ENCODE measurements around the gene RNF123. TPM values are rescaled to one million over a fixed set of nuclear protein-coding genes. Genes with fewer than 3 reads are reported as not detected.

Gene RNF123
- total and polyA plus RNA-seq, 4 donors: 34.3 to 104 (median 40.2) TPM

GRCh38 chr3:49671291-49672288 lies 17.8 kb upstream of the RNF123 start (continued):
- TF ChIP-seq REST (IDR thresholded peaks at IDR 0.05) (peak; percentile 45), YY1 (IDR thresholded peaks at IDR 0.05) (peak; percentile 55)

- peaks cover 4 to 18% (median 9%) of the 10 kb centered on the region in 4 donors for H3K36me3 ChIP-seq (ENCODE audit: control insufficient read depth in 4 of 4, insufficient read depth in 3 of 4, low read depth in 1 of 4, low read length in 3 of 4)
- DNase-seq (ENCODE audit: low spot score): peak; percentile 83
- peak overlapping the region; percentile 48 to 76 (median 66) for H3K4me3 ChIP-seq (ENCODE audit: low read depth in 1 of 3, low read length in 3 of 3)
- TF ChIP-seq HNF4A (conservative IDR thresholded peaks at IDR 0.05): peak in 1 of 2 donors; percentile 4
- no peak for TF ChIP-seq RXRA (IDR thresholded peaks at IDR 0.05)
- TF ChIP-seq EGR1 (IDR thresholded peaks at IDR 0.05; ENCODE audit: low read depth in 2 of 2): no peak
- no peak for TF ChIP-seq FOXA2 (IDR thresholded peaks at IDR 0.05)
- TF ChIP-seq MAX (IDR thresholded peaks at IDR 0.05): no peak
- TF ChIP-seq YY1 (IDR thresholded peaks at IDR 0.05): no peak
- TF ChIP-seq, protein P1, sequence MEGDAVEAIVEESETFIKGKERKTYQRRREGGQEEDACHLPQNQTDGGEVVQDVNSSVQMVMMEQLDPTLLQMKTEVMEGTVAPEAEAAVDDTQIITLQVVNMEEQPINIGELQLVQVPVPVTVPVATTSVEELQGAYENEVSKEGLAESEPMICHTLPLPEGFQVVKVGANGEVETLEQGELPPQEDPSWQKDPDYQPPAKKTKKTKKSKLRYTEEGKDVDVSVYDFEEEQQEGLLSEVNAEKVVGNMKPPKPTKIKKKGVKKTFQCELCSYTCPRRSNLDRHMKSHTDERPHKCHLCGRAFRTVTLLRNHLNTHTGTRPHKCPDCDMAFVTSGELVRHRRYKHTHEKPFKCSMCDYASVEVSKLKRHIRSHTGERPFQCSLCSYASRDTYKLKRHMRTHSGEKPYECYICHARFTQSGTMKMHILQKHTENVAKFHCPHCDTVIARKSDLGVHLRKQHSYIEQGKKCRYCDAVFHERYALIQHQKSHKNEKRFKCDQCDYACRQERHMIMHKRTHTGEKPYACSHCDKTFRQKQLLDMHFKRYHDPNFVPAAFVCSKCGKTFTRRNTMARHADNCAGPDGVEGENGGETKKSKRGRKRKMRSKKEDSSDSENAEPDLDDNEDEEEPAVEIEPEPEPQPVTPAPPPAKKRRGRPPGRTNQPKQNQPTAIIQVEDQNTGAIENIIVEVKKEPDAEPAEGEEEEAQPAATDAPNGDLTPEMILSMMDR (IDR thresholded peaks at IDR 0.05; ENCODE audit: low read depth, low read length, missing input control): no peak
- TF ChIP-seq, protein P2, sequence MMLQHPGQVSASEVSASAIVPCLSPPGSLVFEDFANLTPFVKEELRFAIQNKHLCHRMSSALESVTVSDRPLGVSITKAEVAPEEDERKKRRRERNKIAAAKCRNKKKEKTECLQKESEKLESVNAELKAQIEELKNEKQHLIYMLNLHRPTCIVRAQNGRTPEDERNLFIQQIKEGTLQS (IDR thresholded peaks at IDR 0.05): no peak
- peak overlapping the region; percentile 2 to 8 for H3K9ac ChIP-seq (ENCODE audit: low read depth in 1 of 2, low read length in 2 of 2)
- H3K4me1 ChIP-seq (ENCODE audit: control insufficient read depth in 4 of 4, insufficient read depth in 4 of 4, low read length in 3 of 4): peaks cover 32 to 68% (median 50%) of the 10 kb centered on the region in 4 donors
- H3K27me3 ChIP-seq (ENCODE audit: control insufficient read depth in 4 of 4, insufficient read depth in 4 of 4, low read length in 3 of 4): no peaks in the 10 kb centered on the region
- H3K9me3 ChIP-seq (ENCODE audit: control insufficient read depth in 4 of 4, low read length in 3 of 4): no peaks in the 10 kb centered on the region
- 21% methylated on average over 17 of the region's 17 CpGs for WGBS
- peak overlapping the region; percentile 84 to 91 for H3K27ac ChIP-seq (ENCODE audit: low read depth in 1 of 2, low read length in 2 of 2)
Measured at GRCh38 chr3:49673121-49673714, 16.1 kb upstream of the RNF123 start.
